HFF-Myc (cell line): ENCODE measurements around the gene GPR161.

ENCODE experiments used
- DNase-seq: peaks from one replicate; pipeline ENCODE4 v3.0.0-alpha.2; 2011; ENCODE audit warnings: low read depth; ENCODE audit errors: extremely low read depth
- H3K4me3 ChIP-seq: replicated peaks from 2 replicates; pipeline ENCODE4 v1.5.1; 2011; ENCODE audit warnings: low read depth, mild to moderate bottlenecking, control low read depth, low read length
- CTCF ChIP-seq: IDR thresholded peaks from 2 replicates; pipeline ENCODE4 v1.5.1; 2012; ENCODE audit warnings: mild to moderate bottlenecking, low read depth, low read length, control low read depth; ENCODE audit errors: missing control alignments

GPR161 gene

DNA sequence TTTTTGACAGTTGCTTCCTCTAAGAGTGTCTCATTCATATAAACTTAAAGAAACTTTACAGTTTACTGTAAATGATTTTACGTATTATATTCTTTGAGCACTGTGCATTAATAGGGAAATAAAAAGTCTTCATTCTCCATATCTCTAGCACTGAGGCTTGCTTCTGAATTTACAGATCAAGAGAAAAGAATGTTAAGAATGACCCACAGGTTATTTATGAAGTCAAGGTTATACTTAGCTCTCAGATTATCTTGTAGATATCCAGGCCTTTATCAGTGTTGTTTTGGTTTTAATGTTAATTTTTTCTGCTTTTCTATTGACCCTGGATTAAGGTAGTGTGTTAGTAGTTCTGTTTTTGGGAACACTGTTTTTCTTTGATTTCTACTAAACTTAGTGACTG lies 91.4 kb downstream of the GPR161 start:
- no peak for TF ChIP-seq CTCF
- DNase-seq: no peak
- H3K4me3 ChIP-seq: no peak overlapping the region

DNA sequence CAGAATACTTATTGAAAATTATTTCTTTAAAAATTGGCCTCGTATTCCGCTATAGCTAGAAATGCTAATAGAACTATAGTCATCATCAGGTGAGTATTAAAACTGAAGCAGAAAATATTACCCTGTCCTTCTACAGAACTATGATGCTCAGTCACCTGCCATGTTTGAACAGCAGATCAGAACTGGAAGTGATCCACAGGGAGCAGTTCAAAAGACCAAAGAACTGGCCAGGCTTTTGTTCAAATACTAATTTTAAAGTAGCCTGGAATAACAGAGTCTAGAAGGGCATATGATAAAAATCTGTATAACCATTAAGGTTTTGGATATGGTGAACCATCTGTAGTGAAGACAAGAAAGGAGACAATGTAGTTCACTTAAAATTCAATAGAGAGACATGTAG lies 94.4 kb downstream of the GPR161 start:
- no peak for TF ChIP-seq CTCF
- no peak for DNase-seq
- H3K4me3 ChIP-seq: no peak overlapping the region

DNA sequence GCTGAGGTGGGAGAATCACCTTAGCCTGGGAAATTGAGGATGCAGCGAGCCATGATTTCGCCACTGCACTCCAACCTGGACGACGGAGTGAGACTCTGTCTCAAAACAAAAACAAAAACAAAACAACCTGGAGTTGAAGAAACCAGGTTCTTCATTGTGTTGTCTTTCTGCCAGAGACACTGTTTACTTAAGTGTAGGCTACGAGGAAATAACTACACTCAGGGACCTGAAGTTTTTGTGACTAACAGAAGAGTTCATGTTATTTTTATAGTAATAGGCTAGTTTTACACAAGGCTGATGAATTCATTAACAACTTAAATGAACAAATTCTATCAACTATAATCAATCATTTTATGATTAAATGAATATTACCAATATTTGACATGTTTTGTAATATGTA lies 101.4 kb downstream of the GPR161 start:
- H3K4me3 ChIP-seq: no peak overlapping the region
- no peak for TF ChIP-seq CTCF
- DNase-seq: no peak

DNA sequence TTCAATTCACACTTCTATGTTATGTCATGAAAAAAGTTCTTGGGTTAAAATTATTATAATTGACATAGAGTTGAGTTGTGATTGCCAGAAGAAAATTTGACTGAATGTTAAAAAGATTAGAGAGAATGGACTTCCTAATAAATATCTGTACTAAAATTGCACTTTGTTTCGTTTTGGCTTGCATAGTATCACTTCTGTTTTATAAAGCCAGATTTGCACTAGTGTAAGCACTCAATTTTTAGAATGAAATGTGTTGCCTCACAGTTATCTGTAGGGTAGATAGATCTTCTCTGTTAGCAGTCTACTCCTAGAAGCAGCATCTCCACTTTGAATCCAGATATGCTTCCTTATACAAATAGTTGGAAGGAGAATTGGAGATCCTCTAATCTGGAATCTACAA lies 104.7 kb downstream of the GPR161 start:
- no peak for DNase-seq
- H3K4me3 ChIP-seq: no peak overlapping the region
- TF ChIP-seq CTCF: no peak

DNA sequence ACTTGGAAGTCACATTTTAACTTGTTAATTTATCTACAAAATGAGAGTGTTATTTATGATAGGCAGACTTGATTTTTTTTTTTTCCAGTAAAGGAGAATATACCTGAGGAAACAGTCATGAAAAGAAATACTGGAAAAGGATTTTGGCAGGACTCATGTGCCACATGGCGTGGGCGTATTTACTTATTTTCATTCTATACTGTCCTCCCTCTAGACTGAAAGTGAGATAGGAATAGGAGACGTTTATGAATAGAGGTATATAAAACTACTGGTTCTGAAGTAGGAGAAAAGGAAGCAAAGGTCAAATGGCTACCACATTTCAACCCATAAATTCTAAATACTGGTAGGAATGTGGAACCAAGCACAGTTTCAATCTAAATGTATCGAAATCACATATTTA lies 105.1 kb downstream of the GPR161 start:
- no peak overlapping the region for H3K4me3 ChIP-seq
- DNase-seq: no peak
- no peak for TF ChIP-seq CTCF

GRCh38 chr1:168031198-168031597 lies 105.5 kb downstream of the GPR161 start:
- no peak for DNase-seq
- no peak for TF ChIP-seq CTCF

More at GRCh38 chr1:168031198-168031597, 105.5 kb downstream of the GPR161 start:
- no peak overlapping the region for H3K4me3 ChIP-seq
